ENCODE measurements around the gene ZMIZ1. TPM values are rescaled to one million over a fixed set of nuclear protein-coding genes. Genes with fewer than 3 reads are reported as not detected.

ZMIZ1 gene
- total RNA-seq, 1 experiment from 2014 or later: 28.4 TPM

DNA sequence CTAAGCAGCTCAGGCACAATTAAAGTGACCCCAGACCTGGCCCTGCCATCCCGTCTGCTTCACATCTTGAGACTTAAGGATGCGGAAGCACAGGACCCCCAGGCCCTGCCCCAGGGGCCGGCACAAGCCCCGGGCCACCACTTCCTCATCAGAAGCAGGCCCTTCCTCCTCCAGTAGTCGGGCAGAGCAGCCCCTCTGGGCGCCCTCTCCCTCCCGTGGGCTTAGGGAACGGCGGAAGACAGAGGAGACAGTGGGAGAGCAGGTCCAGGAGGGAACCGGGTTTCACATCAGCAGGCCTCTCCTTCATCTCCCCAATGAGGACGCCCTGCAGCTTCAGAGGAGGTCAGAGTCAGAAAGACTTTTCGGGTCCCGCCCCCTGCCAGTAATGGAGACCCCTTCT, 142.8 kb downstream of the ZMIZ1 start:
- Histone ChIP-seq H3K9ac (ENCODE audit: low read length) (no peak overlapping the region), H3K36me3 (ENCODE audit: control insufficient read depth in 1 of 2, insufficient read depth in 2 of 2, low read length in 2 of 2) (peaks cover 3 to 12% of the 10 kb centered on the region in 2 experiments; a peak in 2 of 4 replicates), H3K4me2 (ENCODE audit: low read length) (no peak overlapping the region), H3K4me3 (replicated peaks in 1 of 2; ENCODE audit: low read depth in 1 of 2, low read length in 2 of 2) (no peak overlapping the region), H3K27me3 (ENCODE audit: insufficient read depth, low read length) (no peaks in the 10 kb centered on the region), H3K27ac (ENCODE audit: low read depth, low read length) (no peak overlapping the region), H2AFZ (ENCODE audit: low read depth, low read length, poor library complexity, severe bottlenecking) (no peak overlapping the region), H3K9me2 (ENCODE audit: insufficient read depth) (no peaks in the 10 kb centered on the region), H3K9me3 (ENCODE audit: control insufficient read depth in 1 of 2, insufficient read depth in 1 of 2, low read depth in 1 of 2, low read length in 2 of 2) (no peaks in the 10 kb centered on the region), H3K4me1 (ENCODE audit: control insufficient read depth in 1 of 2, insufficient read depth in 2 of 2, low read length in 2 of 2) (no peaks in the 10 kb centered on the region), H3K79me2 (ENCODE audit: insufficient read depth, low read length) (no peaks in the 10 kb centered on the region), H4K20me1 (ENCODE audit: insufficient read depth) (no peaks in the 10 kb centered on the region)
- POLR2A ChIA-PET: no interaction called here
- ATAC-seq (no peak), DNase-seq (ENCODE audit: low read depth, low spot score) (no peak)
- CTCF ChIA-PET: no interaction called here
- intact Hi-C loops (cut with micrococcal nuclease): no loop called here
- RAD21 ChIA-PET (ENCODE audit: low non-redundant PET in 1 of 2, low total read pairs in 2 of 2, uncharacterized antibody in 2 of 2, unreplicated experiment in 2 of 2): no interaction called here
- no TSS peak for BruUV-seq (replicated peaks)
- TF ChIP-seq JUND (IDR thresholded peaks at IDR 0.05): no peak
- TF ChIP-seq EZH2phosphoT487 (IDR thresholded peaks at IDR 0.05; ENCODE audit: borderline replicate concordance): no peak
- TF ChIP-seq, protein P1, sequence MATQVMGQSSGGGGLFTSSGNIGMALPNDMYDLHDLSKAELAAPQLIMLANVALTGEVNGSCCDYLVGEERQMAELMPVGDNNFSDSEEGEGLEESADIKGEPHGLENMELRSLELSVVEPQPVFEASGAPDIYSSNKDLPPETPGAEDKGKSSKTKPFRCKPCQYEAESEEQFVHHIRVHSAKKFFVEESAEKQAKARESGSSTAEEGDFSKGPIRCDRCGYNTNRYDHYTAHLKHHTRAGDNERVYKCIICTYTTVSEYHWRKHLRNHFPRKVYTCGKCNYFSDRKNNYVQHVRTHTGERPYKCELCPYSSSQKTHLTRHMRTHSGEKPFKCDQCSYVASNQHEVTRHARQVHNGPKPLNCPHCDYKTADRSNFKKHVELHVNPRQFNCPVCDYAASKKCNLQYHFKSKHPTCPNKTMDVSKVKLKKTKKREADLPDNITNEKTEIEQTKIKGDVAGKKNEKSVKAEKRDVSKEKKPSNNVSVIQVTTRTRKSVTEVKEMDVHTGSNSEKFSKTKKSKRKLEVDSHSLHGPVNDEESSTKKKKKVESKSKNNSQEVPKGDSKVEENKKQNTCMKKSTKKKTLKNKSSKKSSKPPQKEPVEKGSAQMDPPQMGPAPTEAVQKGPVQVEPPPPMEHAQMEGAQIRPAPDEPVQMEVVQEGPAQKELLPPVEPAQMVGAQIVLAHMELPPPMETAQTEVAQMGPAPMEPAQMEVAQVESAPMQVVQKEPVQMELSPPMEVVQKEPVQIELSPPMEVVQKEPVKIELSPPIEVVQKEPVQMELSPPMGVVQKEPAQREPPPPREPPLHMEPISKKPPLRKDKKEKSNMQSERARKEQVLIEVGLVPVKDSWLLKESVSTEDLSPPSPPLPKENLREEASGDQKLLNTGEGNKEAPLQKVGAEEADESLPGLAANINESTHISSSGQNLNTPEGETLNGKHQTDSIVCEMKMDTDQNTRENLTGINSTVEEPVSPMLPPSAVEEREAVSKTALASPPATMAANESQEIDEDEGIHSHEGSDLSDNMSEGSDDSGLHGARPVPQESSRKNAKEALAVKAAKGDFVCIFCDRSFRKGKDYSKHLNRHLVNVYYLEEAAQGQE (IDR thresholded peaks at IDR 0.05; ENCODE audit: low read depth): no peak
- TF ChIP-seq YY1 (IDR thresholded peaks at IDR 0.05; ENCODE audit: extremely low read depth, insufficient replicate concordance, low read depth, low read length): no peak
- TF ChIP-seq POLR2A (IDR thresholded peaks at IDR 0.05; ENCODE audit: borderline replicate concordance, extremely low read depth, insufficient read depth, insufficient read length): no peak
- no peak for TF ChIP-seq SIN3A (IDR thresholded peaks at IDR 0.05; ENCODE audit: low read depth)
- TF ChIP-seq, protein P2, sequence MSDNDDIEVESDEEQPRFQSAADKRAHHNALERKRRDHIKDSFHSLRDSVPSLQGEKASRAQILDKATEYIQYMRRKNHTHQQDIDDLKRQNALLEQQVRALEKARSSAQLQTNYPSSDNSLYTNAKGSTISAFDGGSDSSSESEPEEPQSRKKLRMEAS (IDR thresholded peaks at IDR 0.05): no peak
- TF ChIP-seq ZFX (IDR thresholded peaks at IDR 0.05): no peak
- TF ChIP-seq ZNF274 (IDR thresholded peaks at IDR 0.05; ENCODE audit: low read depth, low read length): no peak
- no peak for TF ChIP-seq RAD21 (IDR thresholded peaks at IDR 0.05; ENCODE audit: low read depth)
- TF ChIP-seq CEBPB (IDR thresholded peaks at IDR 0.05; ENCODE audit: low read depth): no peak
- TF ChIP-seq SRF (IDR thresholded peaks at IDR 0.05; ENCODE audit: low read depth): no peak
- TF ChIP-seq, protein P3, sequence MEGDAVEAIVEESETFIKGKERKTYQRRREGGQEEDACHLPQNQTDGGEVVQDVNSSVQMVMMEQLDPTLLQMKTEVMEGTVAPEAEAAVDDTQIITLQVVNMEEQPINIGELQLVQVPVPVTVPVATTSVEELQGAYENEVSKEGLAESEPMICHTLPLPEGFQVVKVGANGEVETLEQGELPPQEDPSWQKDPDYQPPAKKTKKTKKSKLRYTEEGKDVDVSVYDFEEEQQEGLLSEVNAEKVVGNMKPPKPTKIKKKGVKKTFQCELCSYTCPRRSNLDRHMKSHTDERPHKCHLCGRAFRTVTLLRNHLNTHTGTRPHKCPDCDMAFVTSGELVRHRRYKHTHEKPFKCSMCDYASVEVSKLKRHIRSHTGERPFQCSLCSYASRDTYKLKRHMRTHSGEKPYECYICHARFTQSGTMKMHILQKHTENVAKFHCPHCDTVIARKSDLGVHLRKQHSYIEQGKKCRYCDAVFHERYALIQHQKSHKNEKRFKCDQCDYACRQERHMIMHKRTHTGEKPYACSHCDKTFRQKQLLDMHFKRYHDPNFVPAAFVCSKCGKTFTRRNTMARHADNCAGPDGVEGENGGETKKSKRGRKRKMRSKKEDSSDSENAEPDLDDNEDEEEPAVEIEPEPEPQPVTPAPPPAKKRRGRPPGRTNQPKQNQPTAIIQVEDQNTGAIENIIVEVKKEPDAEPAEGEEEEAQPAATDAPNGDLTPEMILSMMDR (IDR thresholded peaks at IDR 0.05 in 2 of 3, conservative IDR thresholded peaks at IDR 0.05 in 1 of 3; ENCODE audit: borderline replicate concordance in 1 of 3, insufficient read depth in 1 of 3, low read depth in 2 of 3, low read length in 2 of 3): no peak
